ENCODE data around the gene URI1.

The URI1 gene

DNA sequence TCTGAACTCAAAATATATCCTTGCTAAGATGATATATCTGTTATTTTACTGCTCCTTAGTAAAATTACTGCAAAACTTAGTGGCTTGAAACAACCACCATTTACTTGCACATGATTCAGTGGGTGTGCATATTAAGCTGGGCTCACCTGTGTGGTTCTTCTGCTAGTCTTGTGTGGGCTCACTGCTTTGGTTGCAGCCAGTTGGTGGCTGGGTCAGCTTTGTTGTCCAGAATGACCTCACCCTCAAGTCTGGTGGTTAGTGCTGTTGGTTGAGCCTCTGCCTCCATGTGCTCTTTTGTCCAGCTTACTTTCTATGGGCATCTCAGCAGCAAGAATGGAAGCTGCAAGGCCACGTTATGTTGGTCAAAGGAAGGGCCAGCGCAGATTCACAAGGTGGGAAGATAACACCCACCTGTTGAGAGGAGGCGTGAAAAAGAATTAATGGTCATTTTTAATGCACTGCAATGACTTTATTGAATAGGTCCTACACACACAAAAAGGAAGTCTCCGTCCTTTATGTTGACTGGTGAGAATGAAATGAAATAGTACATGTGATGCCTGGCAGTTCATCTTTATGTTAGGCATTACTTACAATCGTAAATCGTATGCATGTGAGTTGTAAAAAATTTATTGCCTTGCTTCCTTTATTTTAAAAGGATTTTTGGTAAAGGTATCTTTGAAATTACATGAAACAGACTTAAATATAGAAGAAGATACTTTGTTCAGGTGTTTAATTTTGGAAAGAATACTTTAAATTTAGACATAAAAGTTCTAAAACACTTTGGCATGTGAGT lies 34.3 kb downstream of the URI1 start:
- DNase-seq: no peak

DNA sequence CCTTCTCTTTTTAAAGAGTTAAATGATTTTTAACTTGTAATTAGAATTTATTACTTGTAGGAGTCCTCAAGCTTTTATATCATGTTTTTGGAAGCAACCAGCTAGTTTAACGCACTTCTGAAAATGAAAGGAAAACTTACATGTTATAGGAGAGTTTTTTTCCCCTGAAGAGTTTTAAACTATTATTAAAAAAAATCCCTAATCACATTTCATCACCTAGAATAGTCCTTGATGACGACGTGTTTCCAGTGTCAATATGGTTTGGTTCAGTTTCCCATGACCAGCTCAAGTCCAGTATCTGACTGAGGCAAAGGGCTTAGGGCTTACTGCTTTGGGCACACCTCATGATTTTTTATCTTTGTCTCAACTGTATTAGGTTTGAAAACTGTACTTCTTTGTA lies 36.0 kb downstream of the URI1 start:
- no peak for DNase-seq

DNA sequence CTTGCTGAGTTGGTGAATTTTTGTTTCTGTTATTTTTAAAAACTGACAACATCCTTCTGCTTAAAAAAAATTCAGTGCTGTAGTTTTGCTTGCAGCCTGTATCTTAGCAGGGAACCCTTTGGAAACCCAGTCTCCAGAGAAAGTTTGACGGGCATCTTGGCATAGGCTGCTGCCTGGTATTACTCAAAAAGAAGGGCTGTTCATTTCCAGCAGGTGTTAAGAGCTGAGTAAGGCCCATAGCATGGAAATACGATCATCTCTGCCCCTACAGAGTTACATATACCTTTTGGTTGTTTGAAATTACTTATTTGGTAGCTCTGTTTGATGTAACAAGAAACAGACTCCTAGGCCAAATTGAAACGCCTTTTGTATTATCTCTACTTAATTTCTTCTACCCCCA lies 41.5 kb downstream of the URI1 start:
- DNase-seq: no peak

DNA sequence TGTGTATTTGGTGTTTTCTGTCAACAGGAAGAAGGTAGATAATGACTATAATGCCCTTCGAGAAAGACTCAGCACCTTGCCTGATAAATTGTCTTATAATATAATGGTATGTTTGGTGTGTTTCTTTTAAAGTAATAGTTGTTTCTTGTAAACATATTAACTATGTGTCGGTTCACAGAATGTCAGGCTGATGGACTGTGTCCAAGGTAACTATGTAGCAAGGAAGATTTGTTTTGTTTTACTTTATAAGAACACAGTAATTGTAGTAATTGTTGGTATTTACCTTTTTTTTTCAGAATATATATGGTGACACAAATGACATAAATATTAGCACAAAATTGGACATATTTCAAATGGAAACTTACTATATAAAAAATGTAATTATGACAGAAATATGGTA lies 43.2 kb downstream of the URI1 start:
- DNase-seq: no peak

DNA sequence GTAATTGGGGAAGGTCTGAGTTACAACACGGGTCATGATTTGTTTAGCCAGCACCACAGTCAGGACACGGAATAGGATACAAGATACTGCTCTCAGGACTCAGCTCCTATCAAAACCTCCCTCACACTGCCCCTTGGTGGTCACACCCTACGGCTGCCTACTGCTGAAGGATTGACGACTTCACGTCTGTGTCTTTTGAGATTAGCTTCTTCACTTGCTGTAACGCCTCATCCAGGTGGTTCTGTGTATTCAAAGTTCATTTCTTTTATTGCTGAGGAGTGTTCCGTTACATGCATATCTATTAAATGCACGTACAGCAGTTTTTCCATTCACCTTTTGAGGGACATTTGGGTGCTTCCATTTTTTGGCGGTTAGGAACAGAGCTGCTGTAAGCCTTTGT lies 46.3 kb downstream of the URI1 start:
- DNase-seq: no peak

DNA sequence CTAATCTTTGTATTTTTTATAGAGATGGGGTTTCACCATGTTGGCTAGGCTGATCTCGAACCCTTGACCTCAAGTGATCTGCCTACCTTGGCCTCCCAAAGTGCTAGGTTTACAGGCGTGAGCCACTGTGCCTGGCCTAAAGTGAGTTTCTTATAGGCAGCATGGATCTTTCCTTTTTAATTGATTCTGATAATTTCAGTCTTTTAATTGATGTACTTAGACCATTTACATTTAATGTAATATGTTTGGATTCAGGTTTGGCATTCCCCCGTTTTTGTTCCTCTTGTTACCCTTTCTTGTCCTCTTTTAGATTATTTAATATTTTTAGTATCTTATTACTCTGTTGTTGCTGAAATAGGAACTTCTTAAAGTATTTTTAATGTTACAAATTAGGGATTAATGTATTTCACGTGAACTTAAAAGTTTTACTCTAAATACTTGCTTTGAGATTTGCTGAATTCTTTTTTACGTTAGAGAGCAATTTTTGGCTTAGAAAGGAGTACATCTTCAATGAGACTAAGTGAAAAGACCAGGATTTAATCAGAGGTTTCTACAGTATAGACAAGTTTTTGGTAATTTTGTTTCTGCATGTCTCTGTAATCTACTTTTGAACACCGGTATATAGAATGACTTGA lies 50.3 kb downstream of the URI1 start:
- DNase-seq: no peak

DNA sequence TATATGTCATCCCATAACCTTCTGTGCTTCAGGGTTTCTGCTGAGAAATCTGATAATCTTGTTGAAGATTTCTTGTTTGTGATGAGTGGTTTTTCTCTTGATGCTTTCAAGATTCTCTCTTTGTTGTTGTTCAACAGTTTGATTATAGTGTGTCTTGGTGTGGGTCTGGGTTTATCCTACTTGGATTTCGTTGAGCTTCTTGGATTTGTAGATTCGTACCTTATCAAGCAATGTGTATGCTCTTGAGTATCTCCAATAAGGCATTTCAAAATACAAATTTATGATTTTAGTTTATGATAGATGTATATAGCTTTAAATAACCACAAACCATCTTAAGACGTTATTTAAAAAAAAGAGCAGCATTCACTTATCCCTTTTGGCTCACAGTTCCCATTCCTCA lies 57.5 kb downstream of the URI1 start:
- DNase-seq: no peak

DNA sequence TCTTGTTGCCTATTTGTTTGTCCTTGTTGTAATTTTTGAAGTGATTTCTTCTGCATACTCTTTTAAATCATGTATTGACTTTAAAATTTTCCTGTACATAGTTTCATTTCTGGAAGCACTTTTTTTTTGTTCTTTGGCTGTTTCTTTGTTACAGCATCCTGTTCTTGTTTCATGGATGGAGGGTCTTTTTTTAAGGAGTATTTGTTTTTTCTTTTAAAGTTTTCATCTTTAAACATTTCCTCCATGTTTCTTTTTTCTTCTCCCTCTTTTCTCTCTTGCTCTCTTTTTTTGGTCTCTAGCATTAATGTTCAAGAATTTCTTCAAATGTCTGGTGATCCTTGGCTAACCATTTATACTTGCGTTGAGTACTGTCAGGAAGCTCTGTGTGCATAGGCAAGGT lies 58.8 kb downstream of the URI1 start:
- no peak for DNase-seq

DNA sequence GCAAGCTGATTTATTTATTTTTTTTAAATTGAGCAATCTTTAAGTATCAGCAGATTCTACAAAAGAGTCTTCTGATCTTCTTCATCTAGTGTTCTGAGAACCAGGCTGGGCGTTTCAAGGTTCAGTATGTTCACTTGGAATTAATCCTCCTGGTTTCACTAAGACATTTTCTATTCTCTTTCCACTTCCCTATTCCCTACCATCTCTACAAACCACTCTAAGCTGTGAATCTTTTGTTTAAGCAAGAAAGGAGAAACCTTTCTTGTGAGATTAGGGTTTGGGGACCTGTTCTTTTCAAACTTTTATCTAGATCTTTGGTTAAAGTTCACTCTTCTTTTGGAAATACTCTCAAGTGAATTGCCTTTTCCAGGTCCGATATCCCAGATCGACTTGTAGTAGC lies 59.3 kb downstream of the URI1 start:
- no peak for DNase-seq

DNA sequence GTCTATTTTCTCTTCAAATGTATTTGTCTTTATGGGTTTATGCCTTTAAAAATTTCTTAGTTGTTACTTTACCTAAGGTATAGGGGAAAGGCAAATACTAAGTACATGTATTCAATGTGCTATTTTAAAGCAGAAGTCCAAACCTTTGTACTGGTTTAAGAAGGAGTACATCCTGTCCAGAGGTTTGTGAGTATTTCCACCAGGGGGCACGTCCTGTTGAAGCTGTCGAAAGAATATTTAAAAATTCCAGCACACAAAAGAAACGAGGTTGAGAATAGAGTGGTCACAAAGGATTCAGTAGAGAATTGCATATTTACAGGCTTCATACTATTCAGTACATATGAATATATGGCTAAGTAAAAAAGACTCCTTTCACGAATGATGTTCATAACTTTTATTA lies 59.8 kb downstream of the URI1 start:
- DNase-seq: no peak

DNA sequence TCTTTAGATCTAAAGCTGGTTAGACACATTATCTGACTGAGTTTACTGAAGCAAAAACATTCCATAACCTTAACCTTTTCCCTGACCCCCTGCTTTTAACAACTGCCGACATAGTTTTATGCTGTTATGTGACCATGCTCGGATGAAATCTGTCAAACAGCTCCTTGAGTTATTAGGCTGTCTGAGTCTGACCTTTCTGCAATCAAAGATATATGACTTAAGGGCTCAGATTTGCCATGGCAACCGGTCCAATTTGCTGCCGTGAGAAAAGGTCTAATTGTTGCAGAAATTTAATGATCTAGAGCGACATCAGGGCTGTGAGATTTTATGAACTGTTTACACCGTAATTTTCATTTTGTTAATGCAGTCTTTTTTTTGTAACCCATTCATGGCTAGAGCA lies 61.8 kb downstream of the URI1 start:
- no peak for DNase-seq

DNA sequence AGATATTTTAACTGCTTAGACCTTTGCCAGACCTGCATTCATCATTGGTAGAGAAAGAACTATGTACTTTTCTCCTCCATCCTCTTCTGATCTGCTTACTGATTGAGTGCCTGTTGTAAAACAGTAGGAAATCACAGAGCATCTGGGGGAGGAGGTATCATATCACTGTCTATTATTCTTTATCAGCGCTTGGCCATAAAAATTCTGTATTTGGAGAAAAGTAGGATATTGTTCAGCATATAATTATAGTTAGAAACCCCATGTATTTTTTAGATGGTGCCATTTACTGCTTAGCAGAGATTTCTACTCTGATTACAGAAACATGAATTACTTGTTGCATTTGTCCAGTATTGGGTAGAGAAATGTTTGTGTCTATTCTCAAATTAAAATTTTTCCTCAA lies 62.4 kb downstream of the URI1 start:
- DNase-seq: no peak

DNA sequence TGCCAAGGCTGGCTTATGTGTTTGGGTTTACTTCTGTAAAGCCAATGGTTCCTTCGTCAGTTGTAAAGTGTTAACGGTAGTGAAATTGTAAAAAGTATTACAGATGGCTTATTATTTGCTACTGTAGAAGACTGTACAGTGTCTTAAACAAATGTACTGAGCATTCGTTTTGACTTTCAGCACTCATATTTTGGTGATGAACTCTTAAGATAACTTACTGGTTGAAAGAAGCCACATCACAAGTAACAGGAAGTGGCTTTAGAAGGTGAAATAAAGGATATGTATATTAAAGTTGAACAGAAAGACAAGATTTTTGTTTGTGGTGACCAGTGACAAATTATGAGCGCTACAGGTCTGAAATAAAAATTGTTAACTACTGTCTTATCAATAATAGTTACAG lies 64.2 kb downstream of the URI1 start:
- DNase-seq: no peak

DNA sequence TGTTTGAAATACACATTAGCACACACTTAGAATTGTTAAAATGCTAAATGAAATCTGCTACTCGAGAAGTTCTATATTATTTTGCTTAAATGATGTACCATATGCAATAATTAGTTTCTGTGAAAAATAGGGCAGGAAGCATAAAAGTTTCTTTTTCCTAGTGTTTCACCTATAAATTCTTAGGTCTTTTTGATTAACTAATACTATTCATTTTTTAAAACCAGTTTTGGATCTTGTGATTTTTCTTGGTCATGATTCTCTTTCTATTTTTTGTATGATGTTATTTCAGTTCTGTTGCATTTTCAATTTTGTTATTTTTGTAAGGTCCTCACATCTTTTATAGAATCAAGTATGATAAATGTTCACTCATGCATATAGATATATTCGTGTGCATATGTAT lies 66.1 kb downstream of the URI1 start:
- no peak for DNase-seq

DNA sequence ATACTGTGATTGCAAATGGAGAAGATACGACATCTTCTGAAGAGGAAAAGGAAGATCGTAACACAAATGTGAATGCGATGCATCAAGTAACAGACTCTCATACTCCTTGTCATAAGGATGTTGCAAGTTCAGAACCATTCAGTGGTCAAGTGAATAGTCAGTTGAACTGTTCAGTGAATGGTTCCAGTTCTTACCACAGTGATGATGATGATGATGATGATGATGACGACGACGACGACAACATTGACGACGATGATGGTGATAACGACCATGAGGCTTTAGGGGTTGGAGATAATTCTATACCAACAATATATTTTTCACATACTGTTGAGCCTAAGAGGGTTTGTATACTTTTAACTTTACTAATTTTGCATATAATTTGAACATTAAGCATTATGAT lies 67.0 kb downstream of the URI1 start:
- no peak for DNase-seq

DNA sequence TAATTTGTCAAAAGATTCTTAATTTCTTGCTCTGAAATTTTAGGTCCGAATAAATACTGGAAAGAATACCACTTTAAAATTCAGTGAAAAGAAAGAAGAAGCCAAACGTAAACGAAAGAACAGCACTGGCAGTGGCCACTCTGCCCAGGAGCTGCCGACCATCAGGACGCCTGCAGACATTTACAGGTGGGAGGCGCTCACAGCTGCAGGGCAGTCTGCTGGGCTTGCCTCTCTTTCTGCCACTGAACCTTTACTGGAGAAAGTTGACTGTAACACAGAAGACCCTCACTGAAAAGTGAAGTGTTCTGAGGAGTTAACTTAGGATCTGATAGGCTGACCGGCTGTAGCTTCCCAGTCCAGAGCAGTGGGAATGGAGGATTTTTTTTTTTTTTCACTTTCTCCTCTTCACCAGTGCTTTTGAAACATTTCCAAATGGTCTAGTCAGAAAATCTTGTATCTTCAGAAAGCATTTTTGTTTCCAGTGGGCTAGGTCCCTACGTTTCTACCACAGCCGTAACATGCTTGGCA lies 69.1 kb downstream of the URI1 start:
- no peak for DNase-seq

DNA sequence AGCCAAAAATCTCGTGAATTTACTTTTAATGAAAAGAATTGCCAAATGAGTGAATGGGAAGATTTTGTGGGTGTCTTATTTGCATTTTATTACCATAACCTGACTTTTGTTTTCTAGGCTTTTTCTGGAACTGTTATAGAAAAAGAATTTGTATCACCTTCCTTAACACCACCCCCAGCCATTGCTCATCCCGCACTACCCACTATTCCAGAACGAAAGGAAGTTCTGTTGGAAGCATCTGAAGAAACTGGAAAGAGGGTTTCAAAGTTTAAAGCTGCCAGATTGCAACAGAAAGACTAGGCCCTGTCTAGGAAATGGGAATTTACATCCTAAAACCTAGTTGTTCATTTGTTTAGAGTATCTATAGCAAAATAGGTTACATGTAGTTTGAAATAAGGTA lies 72.7 kb downstream of the URI1 start:
- DNase-seq: no peak

DNA sequence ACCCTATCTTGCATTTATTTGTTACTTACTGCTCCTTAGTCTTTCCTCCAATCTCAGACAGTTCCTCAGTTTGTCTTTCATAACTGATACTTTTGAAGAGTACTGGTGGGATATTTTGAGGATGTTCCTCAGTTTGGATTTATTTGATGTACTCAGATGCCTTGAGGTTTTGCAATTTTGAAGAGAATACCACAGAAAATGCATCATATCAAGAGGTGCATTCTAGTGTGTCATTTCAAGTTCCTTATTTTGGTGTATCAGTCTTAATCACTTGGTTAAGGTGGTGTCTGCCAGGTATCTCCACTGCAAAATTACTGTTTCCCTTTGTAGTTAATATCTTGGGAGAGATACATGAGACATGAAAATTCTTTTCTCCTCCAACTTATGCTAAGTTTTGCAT lies 75.1 kb downstream of the URI1 start:
- DNase-seq: no peak

DNA sequence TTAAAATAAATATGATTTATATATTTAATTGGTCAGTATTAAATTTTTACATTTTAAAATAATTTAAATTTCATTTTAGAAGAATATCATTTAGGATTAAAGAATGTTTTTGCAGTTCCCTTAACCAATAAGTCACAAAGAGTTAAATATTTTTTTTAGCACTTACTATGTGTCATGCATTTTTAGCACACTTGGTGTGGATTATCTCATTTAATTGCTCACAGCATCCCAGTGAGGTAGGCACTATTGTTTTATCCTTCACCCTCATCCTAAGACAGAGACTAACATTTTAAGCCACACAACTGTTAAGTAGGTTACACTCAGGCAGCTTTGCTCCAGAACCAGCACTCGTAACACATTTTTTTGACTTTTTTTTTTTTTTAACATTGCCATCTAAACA lies 78.2 kb downstream of the URI1 start:
- no peak for DNase-seq

DNA sequence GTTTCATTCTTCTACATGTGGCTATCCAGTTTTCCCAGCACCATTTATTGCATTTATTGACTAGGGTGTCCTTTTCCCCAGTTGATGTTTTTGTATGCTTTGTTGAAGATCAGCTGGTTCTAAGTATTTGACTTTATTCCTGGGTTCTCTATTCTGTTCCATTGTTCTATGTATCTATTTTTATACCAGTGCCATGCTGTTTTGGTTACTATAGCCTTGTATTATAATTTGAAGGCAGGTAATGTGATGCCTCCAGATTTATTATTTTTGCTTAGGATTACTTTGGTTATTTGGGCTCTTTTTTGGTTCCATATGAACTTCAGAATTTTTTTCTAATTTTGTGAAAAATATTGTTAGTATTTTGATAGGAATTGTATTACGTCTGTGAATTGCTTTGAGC lies 80.6 kb downstream of the URI1 start:
- no peak for DNase-seq

DNA sequence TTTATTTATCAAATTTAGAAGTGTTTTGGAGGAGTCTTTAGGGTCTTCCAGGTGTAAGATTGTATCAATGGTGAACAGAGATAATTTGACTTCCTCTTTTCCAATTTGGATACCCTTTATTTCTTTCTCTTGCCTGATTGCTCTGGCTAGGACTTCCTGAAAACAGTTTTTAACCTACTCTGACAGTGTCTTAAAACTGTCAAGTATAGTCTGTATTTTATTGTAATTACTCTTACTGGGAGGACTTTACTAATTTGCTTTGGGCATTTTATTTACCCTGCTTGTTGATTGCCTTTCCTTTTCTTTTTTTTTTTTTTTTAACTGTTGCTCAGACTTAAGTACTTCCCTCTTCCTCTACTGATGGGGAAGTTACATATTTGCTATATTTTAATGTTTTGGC lies 81.3 kb downstream of the URI1 start:
- DNase-seq: no peak

DNA sequence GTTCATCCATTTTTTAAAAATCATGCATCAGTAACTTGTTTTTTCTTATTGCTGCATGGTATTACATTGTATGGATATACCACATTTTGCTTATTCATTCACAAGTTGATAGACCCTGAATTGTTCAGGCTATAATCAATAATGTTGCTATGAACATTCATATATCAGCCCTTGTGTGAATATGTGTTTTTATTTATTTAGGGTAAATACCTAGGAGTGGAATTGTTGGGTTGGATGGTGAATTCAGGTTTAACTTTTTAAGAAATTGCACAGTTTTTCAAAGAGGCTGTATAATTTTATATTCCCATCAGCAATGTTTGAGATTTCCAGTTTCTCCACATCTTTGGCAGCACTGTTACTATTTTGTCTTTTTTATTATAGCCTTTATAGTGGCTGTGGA lies 82.1 kb downstream of the URI1 start:
- no peak for DNase-seq

DNA sequence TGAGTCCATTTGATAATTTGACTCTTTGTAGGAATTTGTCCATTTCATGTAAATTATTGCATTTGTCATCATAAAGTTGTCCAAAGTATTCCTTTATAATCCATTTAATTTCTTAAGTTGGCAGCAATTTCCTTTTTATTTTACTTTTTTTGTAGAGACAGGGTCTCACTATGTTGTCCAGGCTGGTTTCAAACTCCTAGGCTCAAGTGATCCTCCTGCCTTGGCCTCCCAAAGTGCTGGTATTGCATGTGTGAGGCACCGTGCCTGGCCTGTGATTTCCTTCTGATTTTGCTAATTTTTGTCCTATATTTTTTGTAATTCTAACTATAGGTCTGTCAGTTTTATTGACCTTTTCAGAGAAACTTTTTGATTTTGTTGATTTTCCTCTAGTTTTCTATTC lies 84.9 kb downstream of the URI1 start:
- no peak for DNase-seq

DNA sequence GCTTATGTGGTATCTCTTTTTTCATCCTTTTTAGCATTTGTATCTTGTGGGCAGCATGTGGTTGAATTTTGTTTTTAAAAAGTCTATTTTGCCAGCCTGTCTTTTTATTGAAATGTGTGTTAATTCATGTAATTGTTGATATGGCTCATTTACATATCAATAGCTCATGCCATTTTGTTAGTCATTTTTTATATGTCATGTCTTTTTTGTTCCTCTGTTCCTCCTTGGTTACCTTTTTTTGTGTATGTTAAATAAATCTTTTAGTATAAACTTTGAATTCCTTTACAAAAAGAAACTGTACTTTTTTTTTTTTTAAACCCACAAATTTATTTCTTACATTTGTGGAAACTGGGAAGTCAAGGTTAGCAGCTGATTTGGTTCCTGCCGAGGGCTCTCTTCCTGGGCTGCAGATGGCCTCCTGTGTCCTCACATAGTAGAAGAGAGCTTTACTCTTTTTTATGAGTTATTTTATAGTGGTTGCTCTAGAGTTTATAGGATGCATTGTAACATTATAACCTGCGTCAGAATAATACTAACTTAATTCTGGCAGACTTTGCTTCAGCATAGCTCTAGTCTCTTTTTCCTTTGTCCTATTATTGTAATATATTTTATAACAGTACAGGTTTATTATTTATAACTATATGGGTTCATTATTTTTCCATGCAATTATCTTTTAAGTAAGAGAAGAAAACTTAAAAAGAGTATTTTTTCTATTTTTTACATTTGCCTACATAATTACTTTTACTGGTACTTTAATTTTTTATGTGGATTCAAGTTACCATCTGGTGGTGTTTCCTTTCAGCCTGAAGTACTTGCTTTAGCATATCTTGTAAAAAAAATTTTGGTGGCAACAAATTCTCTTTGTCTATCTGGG lies 86.3 kb downstream of the URI1 start:
- no peak for DNase-seq

All from stimulated activated CD8-positive, alpha-beta memory T cell treated with anti-CD3 and anti-CD28 coated beads, Interleukin-4, amount 100 ng/mL, for 48 hours (primary cell).